Neural progenitor cell (in vitro differentiated cells): Measurements from ENCODE around the gene TBC1D17.

Experiments used
- EZH2 ChIP-seq: fragments of 200-600 bp; sonication (generic); IDR thresholded peaks from 2 replicates; pipeline ENCODE4 v1.6.1; 2017; ENCODE audit warnings: antibody characterized with exemption, mild to moderate bottlenecking, moderate library complexity
- TF ChIP-seq, protein P1 (sequence below): fragments of 200-600 bp; sonication (generic); IDR thresholded peaks from 2 replicates; pipeline ENCODE4 v1.5.1; 2017; ENCODE audit warnings: antibody characterized with exemption, mild to moderate bottlenecking

DNA sequence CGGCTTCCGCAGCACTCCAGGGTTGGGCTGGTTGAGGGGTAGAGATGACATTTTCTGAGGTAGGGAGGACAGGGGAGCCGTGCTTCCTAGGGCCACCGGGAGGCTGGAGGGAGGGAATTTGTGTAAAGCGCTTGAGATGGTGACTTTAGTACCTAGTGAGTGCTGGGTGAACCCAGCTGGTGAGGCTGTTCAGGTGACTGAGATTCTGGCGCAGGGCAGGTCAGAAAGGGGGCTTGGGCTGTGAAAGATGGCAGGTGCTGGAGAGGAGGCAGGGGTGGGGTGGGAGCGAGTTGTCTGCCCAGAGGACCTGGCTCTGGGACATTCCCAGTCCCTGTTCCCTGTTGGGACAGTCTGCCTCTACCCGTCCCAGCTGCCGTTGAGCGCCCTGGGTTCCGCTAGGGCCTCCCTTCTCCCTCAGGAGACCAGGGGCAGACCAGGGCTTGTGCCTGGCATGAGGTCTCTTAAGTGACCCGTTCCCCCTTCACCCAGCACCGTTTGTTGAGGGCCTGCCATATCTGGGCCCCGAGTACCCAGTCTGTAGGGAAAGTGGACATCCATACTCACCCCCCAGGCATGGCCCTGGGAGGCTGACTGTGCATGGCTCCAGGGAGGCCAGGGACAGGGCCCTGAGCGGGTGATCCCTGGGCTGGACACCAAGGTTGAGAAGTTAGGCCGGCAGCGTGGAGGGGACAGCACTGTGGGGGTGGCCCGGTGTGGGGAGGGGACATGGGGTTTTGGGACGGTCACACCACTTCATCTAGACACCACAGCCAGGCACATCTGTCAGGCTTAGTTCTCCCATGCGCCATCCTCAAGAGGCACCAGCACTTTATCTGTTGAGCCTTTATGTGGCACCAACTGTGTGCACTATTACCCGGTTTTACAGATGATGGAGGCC lies 21.6 kb upstream of the TBC1D17 start:
- TF ChIP-seq EZH2 = no peak
- TF ChIP-seq, protein P1, sequence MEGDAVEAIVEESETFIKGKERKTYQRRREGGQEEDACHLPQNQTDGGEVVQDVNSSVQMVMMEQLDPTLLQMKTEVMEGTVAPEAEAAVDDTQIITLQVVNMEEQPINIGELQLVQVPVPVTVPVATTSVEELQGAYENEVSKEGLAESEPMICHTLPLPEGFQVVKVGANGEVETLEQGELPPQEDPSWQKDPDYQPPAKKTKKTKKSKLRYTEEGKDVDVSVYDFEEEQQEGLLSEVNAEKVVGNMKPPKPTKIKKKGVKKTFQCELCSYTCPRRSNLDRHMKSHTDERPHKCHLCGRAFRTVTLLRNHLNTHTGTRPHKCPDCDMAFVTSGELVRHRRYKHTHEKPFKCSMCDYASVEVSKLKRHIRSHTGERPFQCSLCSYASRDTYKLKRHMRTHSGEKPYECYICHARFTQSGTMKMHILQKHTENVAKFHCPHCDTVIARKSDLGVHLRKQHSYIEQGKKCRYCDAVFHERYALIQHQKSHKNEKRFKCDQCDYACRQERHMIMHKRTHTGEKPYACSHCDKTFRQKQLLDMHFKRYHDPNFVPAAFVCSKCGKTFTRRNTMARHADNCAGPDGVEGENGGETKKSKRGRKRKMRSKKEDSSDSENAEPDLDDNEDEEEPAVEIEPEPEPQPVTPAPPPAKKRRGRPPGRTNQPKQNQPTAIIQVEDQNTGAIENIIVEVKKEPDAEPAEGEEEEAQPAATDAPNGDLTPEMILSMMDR = no peak
